ENCODE data around the gene SERPINE1. TPM values are rescaled to one million over a fixed set of nuclear protein-coding genes. Genes with fewer than 3 reads are reported as not detected.
"Not testable (repeated sequence)": the region's sequence is repeated elsewhere in the genome, so short reads cannot be mapped to it uniquely, and the experiment has no call there.

SERPINE1 gene
- total and polyA plus RNA-seq, 5 donors from 2014 or later: 0.39 TPM; not detected in 4

DNA sequence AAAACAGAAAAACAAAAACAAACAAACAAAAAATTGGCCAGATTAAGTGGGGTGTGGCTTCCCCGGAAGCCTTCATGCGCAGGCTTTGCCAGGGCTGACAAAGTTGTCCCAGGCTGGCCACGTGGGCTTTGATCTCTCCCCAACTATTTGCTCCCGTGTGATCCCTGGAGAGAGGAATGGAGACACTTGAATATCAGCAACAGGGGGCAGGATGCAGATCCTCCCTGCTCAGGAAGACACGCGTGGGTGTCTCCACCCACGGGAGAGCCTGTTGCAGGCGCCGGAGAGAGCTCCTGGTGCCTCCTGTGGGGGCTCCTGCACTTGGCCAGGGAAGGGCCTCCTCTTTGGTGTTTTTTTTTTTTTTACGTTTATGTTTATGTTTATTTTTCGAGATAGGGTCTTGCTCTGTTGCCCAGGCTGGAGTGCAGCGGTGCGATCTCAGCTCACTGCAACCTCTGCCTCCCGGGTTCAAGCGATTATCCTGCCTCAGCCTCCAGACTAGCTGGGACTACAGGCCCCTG lies 22.7 kb upstream of the SERPINE1 start:
- Histone ChIP-seq H3K27ac (ENCODE audit: insufficient read depth, low read length, poor library complexity, severe bottlenecking) (no peak overlapping the region), H3K36me3 (ENCODE audit: control insufficient read depth, insufficient read depth, low read length) (no peaks in the 10 kb centered on the region), H3K27me3 (ENCODE audit: control insufficient read depth, insufficient read depth, low read length) (no peaks in the 10 kb centered on the region), H3K4me3 (ENCODE audit: low read depth, low read length) (no peak overlapping the region), H3K4me1 (ENCODE audit: control insufficient read depth, insufficient read depth, low read length, poor library complexity, severe bottlenecking) (no peaks in the 10 kb centered on the region), H3K9me3 (ENCODE audit: control insufficient read depth in 2 of 2, low read length in 2 of 2) (no peaks in the 10 kb centered on the region)
- H3K27ac Mint-ChIP-seq: no peak overlapping the region
- ATAC-seq (ENCODE audit: low read depth in 2 of 2) (no peak), DNase-seq (no peak)
- H3K27me3 Mint-ChIP-seq: peaks cover 30% of the 10 kb centered on the region
- H3K4me3 Mint-ChIP-seq: no peak overlapping the region
- no peaks in the 10 kb centered on the region for H3K36me3 Mint-ChIP-seq
- peaks cover 0 to 6% (median 2%) of the 10 kb centered on the region in 4 donors for H3K4me1 Mint-ChIP-seq
- H3K9me3 Mint-ChIP-seq: no peaks in the 10 kb centered on the region

- Histone ChIP-seq H3K4me3 (ENCODE audit: low read depth, low read length) (no peak overlapping the region), H3K27ac (ENCODE audit: insufficient read depth, low read length, poor library complexity, severe bottlenecking) (no peak overlapping the region), H3K9me3 (ENCODE audit: control insufficient read depth in 2 of 2, low read length in 2 of 2) (no peaks in the 10 kb centered on the region), H3K36me3 (ENCODE audit: control insufficient read depth, insufficient read depth, low read length) (no peaks in the 10 kb centered on the region), H3K4me1 (ENCODE audit: control insufficient read depth, insufficient read depth, low read length, poor library complexity, severe bottlenecking) (no peaks in the 10 kb centered on the region), H3K27me3 (ENCODE audit: control insufficient read depth, insufficient read depth, low read length) (no peaks in the 10 kb centered on the region)
- no peak for DNase-seq
- no peak overlapping the region for H3K27ac Mint-ChIP-seq
- no peaks in the 10 kb centered on the region for H3K36me3 Mint-ChIP-seq
- peaks cover 0 to 1% (median 0%) of the 10 kb centered on the region in 7 donors for H3K9me3 Mint-ChIP-seq
- H3K4me1 Mint-ChIP-seq: peaks cover 0 to 6% (median 2%) of the 10 kb centered on the region in 4 donors
- H3K27me3 Mint-ChIP-seq: peaks cover 33% of the 10 kb centered on the region
- H3K4me3 Mint-ChIP-seq: no peak overlapping the region
- ATAC-seq (ENCODE audit: low read depth in 2 of 2): no peak
Observed at GRCh38 chr7:101104799-101105198, 22.1 kb upstream of the SERPINE1 start.

- H3K9me3 ChIP-seq (ENCODE audit: control insufficient read depth in 2 of 2, low read length in 2 of 2); H3K4me3 ChIP-seq (ENCODE audit: low read depth, low read length); H3K4me1 Mint-ChIP-seq; H3K4me1 ChIP-seq (ENCODE audit: control insufficient read depth, insufficient read depth, low read length, poor library complexity, severe bottlenecking); H3K4me3 Mint-ChIP-seq; H3K27ac ChIP-seq (ENCODE audit: insufficient read depth, low read length, poor library complexity, severe bottlenecking); ATAC-seq (ENCODE audit: low read depth in 2 of 2); H3K27me3 ChIP-seq (ENCODE audit: control insufficient read depth, insufficient read depth, low read length); H3K36me3 ChIP-seq (ENCODE audit: control insufficient read depth, insufficient read depth, low read length); H3K27ac Mint-ChIP-seq; H3K36me3 Mint-ChIP-seq; H3K9me3 Mint-ChIP-seq; DNase-seq: not testable (repeated sequence)
- peaks cover 29% of the 10 kb centered on the region for H3K27me3 Mint-ChIP-seq
Observed at GRCh38 chr7:101105248-101105647, 21.7 kb upstream of the SERPINE1 start.

DNA sequence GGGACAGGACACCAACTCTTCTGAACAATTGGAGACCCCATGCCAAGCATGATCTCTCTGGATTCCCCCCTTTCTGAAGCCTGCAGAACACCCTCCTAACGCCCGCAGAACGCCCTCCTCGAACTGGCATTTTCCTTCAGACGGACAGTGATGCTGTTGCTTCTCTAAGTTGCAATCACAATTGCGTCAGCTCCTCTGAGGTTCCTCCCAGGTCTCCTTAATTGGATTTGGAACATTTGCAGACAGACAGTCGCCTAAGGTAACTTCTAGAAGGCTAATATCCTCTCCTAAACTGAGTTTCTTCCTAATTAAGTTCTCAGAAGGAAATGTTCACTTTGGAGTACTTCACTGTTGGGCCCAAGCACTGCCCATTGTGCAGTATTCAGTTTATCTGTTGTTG lies 20.5 kb upstream of the SERPINE1 start:
- Histone ChIP-seq H3K27ac (ENCODE audit: insufficient read depth, low read length, poor library complexity, severe bottlenecking) (no peak overlapping the region), H3K4me1 (ENCODE audit: control insufficient read depth, insufficient read depth, low read length, poor library complexity, severe bottlenecking) (no peaks in the 10 kb centered on the region), H3K36me3 (ENCODE audit: control insufficient read depth, insufficient read depth, low read length) (no peaks in the 10 kb centered on the region), H3K27me3 (ENCODE audit: control insufficient read depth, insufficient read depth, low read length) (no peaks in the 10 kb centered on the region), H3K9me3 (ENCODE audit: control insufficient read depth in 2 of 2, low read length in 2 of 2) (no peaks in the 10 kb centered on the region), H3K4me3 (ENCODE audit: low read depth, low read length) (no peak overlapping the region)
- H3K9me3 Mint-ChIP-seq: peaks cover 0 to 1% (median 0%) of the 10 kb centered on the region in 7 donors
- DNase-seq (no peak), ATAC-seq (ENCODE audit: low read depth in 2 of 2) (no peak)
- H3K36me3 Mint-ChIP-seq: no peaks in the 10 kb centered on the region
- H3K27ac Mint-ChIP-seq: peak overlapping the region in 1 of 3 donors; percentile 48
- H3K4me3 Mint-ChIP-seq: no peak overlapping the region
- H3K4me1 Mint-ChIP-seq: no peaks in the 10 kb centered on the region
- peaks cover 19% of the 10 kb centered on the region for H3K27me3 Mint-ChIP-seq

GRCh38 chr7:101108330-101108857 lies 18.5 kb upstream of the SERPINE1 start:
- H3K27ac Mint-ChIP-seq: no peak overlapping the region

GRCh38 chr7:101108961-101109360 lies 17.9 kb upstream of the SERPINE1 start:
- Mint-ChIP-seq H3K27me3 (peaks cover 17% of the 10 kb centered on the region), H3K27ac (no peak overlapping the region), H3K9me3 (peaks cover 0 to 1% (median 0%) of the 10 kb centered on the region in 7 donors), H3K36me3 (no peaks in the 10 kb centered on the region), H3K4me3 (no peak overlapping the region), H3K4me1 (no peaks in the 10 kb centered on the region)
- no peaks in the 10 kb centered on the region for H3K36me3 ChIP-seq (ENCODE audit: control insufficient read depth, insufficient read depth, low read length)
- DNase-seq: no peak
- H3K9me3 ChIP-seq (ENCODE audit: control insufficient read depth in 2 of 2, low read length in 2 of 2): no peaks in the 10 kb centered on the region
- ATAC-seq (ENCODE audit: low read depth in 2 of 2): no peak
- no peaks in the 10 kb centered on the region for H3K27me3 ChIP-seq (ENCODE audit: control insufficient read depth, insufficient read depth, low read length)
- no peak overlapping the region for H3K4me3 ChIP-seq (ENCODE audit: low read depth, low read length)
- no peaks in the 10 kb centered on the region for H3K4me1 ChIP-seq (ENCODE audit: control insufficient read depth, insufficient read depth, low read length, poor library complexity, severe bottlenecking)
- H3K27ac ChIP-seq (ENCODE audit: insufficient read depth, low read length, poor library complexity, severe bottlenecking): no peak overlapping the region

More at GRCh38 chr7:101108330-101108857, 18.5 kb upstream of the SERPINE1 start:
- no peaks in the 10 kb centered on the region for H3K4me1 Mint-ChIP-seq
- ATAC-seq (ENCODE audit: low read depth in 2 of 2): no peak
- no peak for DNase-seq
- Histone ChIP-seq H3K9me3 (ENCODE audit: control insufficient read depth in 2 of 2, low read length in 2 of 2) (no peaks in the 10 kb centered on the region), H3K27me3 (ENCODE audit: control insufficient read depth, insufficient read depth, low read length) (no peaks in the 10 kb centered on the region), H3K27ac (ENCODE audit: insufficient read depth, low read length, poor library complexity, severe bottlenecking) (no peak overlapping the region), H3K4me3 (ENCODE audit: low read depth, low read length) (no peak overlapping the region), H3K4me1 (ENCODE audit: control insufficient read depth, insufficient read depth, low read length, poor library complexity, severe bottlenecking) (no peaks in the 10 kb centered on the region), H3K36me3 (ENCODE audit: control insufficient read depth, insufficient read depth, low read length) (no peaks in the 10 kb centered on the region)
- H3K4me3 Mint-ChIP-seq: no peak overlapping the region
- H3K27me3 Mint-ChIP-seq: peaks cover 21% of the 10 kb centered on the region
- H3K9me3 Mint-ChIP-seq: peaks cover 0 to 1% (median 0%) of the 10 kb centered on the region in 7 donors
- H3K36me3 Mint-ChIP-seq: no peaks in the 10 kb centered on the region

- H3K4me1 Mint-ChIP-seq: no peaks in the 10 kb centered on the region
- Histone ChIP-seq H3K4me1 (ENCODE audit: control insufficient read depth, insufficient read depth, low read length, poor library complexity, severe bottlenecking) (no peaks in the 10 kb centered on the region), H3K36me3 (ENCODE audit: control insufficient read depth, insufficient read depth, low read length) (no peaks in the 10 kb centered on the region), H3K4me3 (ENCODE audit: low read depth, low read length) (no peak overlapping the region), H3K27me3 (ENCODE audit: control insufficient read depth, insufficient read depth, low read length) (no peaks in the 10 kb centered on the region), H3K9me3 (ENCODE audit: control insufficient read depth in 2 of 2, low read length in 2 of 2) (no peaks in the 10 kb centered on the region), H3K27ac (ENCODE audit: insufficient read depth, low read length, poor library complexity, severe bottlenecking) (no peak overlapping the region)
- H3K9me3 Mint-ChIP-seq: peaks cover 0 to 2% (median 0%) of the 10 kb centered on the region in 7 donors
- no peaks in the 10 kb centered on the region for H3K36me3 Mint-ChIP-seq
- ATAC-seq (ENCODE audit: low read depth in 2 of 2): no peak
- H3K27me3 Mint-ChIP-seq: peaks cover 17% of the 10 kb centered on the region
- H3K27ac Mint-ChIP-seq: no peak overlapping the region
- H3K4me3 Mint-ChIP-seq: no peak overlapping the region
- DNase-seq: no peak
Observed at GRCh38 chr7:101109368-101109767, 17.5 kb upstream of the SERPINE1 start.

DNA sequence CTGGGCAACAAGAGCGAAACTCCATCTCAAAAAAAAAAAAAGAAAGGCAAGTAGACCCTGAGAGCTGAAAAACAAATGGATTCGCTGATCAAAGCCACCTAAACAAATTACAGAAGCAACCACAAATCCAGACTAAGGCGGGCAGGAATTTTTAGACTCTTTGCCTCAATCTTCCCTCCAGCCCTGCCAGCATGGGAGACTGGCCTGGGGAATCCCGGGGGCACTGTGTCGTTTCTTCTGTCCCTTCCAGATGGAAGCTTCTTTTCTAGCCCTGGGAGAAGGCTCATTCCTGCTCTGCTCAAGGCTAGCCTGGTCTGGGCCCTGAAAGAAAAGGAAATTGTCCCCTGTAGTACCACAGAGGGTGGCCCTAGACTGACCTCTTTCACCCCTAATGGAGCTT lies 15.6 kb upstream of the SERPINE1 start:
- no peak overlapping the region for H3K27ac ChIP-seq (ENCODE audit: insufficient read depth, low read length, poor library complexity, severe bottlenecking)
- DNase-seq (no peak), ATAC-seq (ENCODE audit: low read depth in 2 of 2) (no peak)
- H3K27me3 Mint-ChIP-seq: peaks cover 22% of the 10 kb centered on the region
- no peaks in the 10 kb centered on the region for H3K4me1 ChIP-seq (ENCODE audit: control insufficient read depth, insufficient read depth, low read length, poor library complexity, severe bottlenecking)
- H3K36me3 Mint-ChIP-seq: no peaks in the 10 kb centered on the region
- peaks cover 0 to 2% (median 0%) of the 10 kb centered on the region in 7 donors for H3K9me3 Mint-ChIP-seq
- H3K4me3 Mint-ChIP-seq: no peak overlapping the region
- H3K27me3 ChIP-seq (ENCODE audit: control insufficient read depth, insufficient read depth, low read length): no peaks in the 10 kb centered on the region
- H3K4me3 ChIP-seq (ENCODE audit: low read depth, low read length): no peak overlapping the region
- H3K27ac Mint-ChIP-seq: no peak overlapping the region
- no peaks in the 10 kb centered on the region for H3K9me3 ChIP-seq (ENCODE audit: control insufficient read depth in 2 of 2, low read length in 2 of 2)
- H3K4me1 Mint-ChIP-seq: no peaks in the 10 kb centered on the region
- no peaks in the 10 kb centered on the region for H3K36me3 ChIP-seq (ENCODE audit: control insufficient read depth, insufficient read depth, low read length)

All from CD4-positive, CD25-positive, alpha-beta regulatory T cell (primary cell).